ENCODE results near the gene RNF180.

RNF180 gene

GRCh38 chr5:64269164-64269563 is 103.5 kb downstream of the RNF180 start:
- Histone ChIP-seq H3K79me2 (ENCODE audit: low read length) (no peaks in the 10 kb centered on the region), H3K27ac (ENCODE audit: low read length) (no peak overlapping the region), H3K4me2 (ENCODE audit: low read length) (no peak overlapping the region), H3K27me3 (ENCODE audit: low read depth, low read length) (no peaks in the 10 kb centered on the region), H3K4me3 (ENCODE audit: low read length) (no peak overlapping the region), H3K4me1 (ENCODE audit: low read length) (no peaks in the 10 kb centered on the region), H3K9ac (ENCODE audit: low read length) (no peak overlapping the region), H3K36me3 (replicated peaks; ENCODE audit: low read depth, low read length) (no peaks in the 10 kb centered on the region), H3K9me3 (ENCODE audit: insufficient read depth, low read length) (no peaks in the 10 kb centered on the region), H2AFZ (ENCODE audit: low read depth, low read length) (no peak overlapping the region), H4K20me1 (ENCODE audit: insufficient read depth, low read length) (no peaks in the 10 kb centered on the region)
- no peak for TF ChIP-seq EZH2phosphoT487 (IDR thresholded peaks at IDR 0.05; ENCODE audit: low read depth)
- TF ChIP-seq CTCF (IDR thresholded peaks at IDR 0.05; ENCODE audit: low read depth, low read length): no peak

GRCh38 chr5:64273276-64273675 is 107.6 kb downstream of the RNF180 start:
- H4K20me1 ChIP-seq (ENCODE audit: insufficient read depth, low read length): no peaks in the 10 kb centered on the region
- H3K9ac ChIP-seq (ENCODE audit: low read length): no peak overlapping the region
- no peaks in the 10 kb centered on the region for H3K27me3 ChIP-seq (ENCODE audit: low read depth, low read length)
- H3K4me1 ChIP-seq (ENCODE audit: low read length): no peaks in the 10 kb centered on the region
- H3K79me2 ChIP-seq (ENCODE audit: low read length): no peaks in the 10 kb centered on the region
- H3K27ac ChIP-seq (ENCODE audit: low read length): no peak overlapping the region
- H3K4me2 ChIP-seq (ENCODE audit: low read length): no peak overlapping the region
- no peak for TF ChIP-seq EZH2phosphoT487 (IDR thresholded peaks at IDR 0.05; ENCODE audit: low read depth)
- no peak for TF ChIP-seq CTCF (IDR thresholded peaks at IDR 0.05; ENCODE audit: low read depth, low read length)
- H3K36me3 ChIP-seq (replicated peaks; ENCODE audit: low read depth, low read length): no peaks in the 10 kb centered on the region
- no peak overlapping the region for H3K4me3 ChIP-seq (ENCODE audit: low read length)
- no peaks in the 10 kb centered on the region for H3K9me3 ChIP-seq (ENCODE audit: insufficient read depth, low read length)
- no peak overlapping the region for H2AFZ ChIP-seq (ENCODE audit: low read depth, low read length)

- Histone ChIP-seq H3K9me3 (ENCODE audit: insufficient read depth, low read length) (no peaks in the 10 kb centered on the region), H3K9ac (ENCODE audit: low read length) (no peak overlapping the region), H3K79me2 (ENCODE audit: low read length) (no peaks in the 10 kb centered on the region)
These were observed 119.8 kb downstream of the RNF180 start for GRCh38 chr5:64285188-64286130.

More at GRCh38 chr5:64285188-64286130, 119.8 kb downstream of the RNF180 start:
- TF ChIP-seq CTCF (IDR thresholded peaks at IDR 0.05; ENCODE audit: low read depth, low read length) (no peak), EZH2phosphoT487 (IDR thresholded peaks at IDR 0.05; ENCODE audit: low read depth) (no peak)
- H3K27ac ChIP-seq (ENCODE audit: low read length): no peak overlapping the region
- no peak overlapping the region for H2AFZ ChIP-seq (ENCODE audit: low read depth, low read length)
- H4K20me1 ChIP-seq (ENCODE audit: insufficient read depth, low read length): no peaks in the 10 kb centered on the region
- no peaks in the 10 kb centered on the region for H3K27me3 ChIP-seq (ENCODE audit: low read depth, low read length)
- no peaks in the 10 kb centered on the region for H3K36me3 ChIP-seq (replicated peaks; ENCODE audit: low read depth, low read length)
- no peak overlapping the region for H3K4me3 ChIP-seq (ENCODE audit: low read length)
- H3K4me2 ChIP-seq (ENCODE audit: low read length): no peak overlapping the region
- no peaks in the 10 kb centered on the region for H3K4me1 ChIP-seq (ENCODE audit: low read length)
